Ishikawa (cell line): Measurements from ENCODE around the gene SLC16A6.

Experiments used
- CEBPB ChIP-seq: IDR thresholded peaks from 2 replicates; pipeline ENCODE4 v1.6.1; 2012
- CREB1 ChIP-seq: IDR thresholded peaks from 2 replicates; pipeline ENCODE4 v1.6.1; 2012; ENCODE audit warnings: low read depth
- EGR1 ChIP-seq: IDR thresholded peaks from 2 replicates; pipeline ENCODE4 v1.6.1; 2012
- EP300 ChIP-seq: IDR thresholded peaks from 2 replicates; pipeline ENCODE4 v1.6.1; 2012; ENCODE audit warnings: borderline replicate concordance
- FOXM1 ChIP-seq: IDR thresholded peaks from 2 replicates; pipeline ENCODE4 v1.6.1; 2012; ENCODE audit warnings: low read depth, borderline replicate concordance
- NFIC ChIP-seq: IDR thresholded peaks from 2 replicates; pipeline ENCODE4 v1.6.1; 2012
- RAD21 ChIP-seq: IDR thresholded peaks from 2 replicates; pipeline ENCODE4 v1.6.1; 2012; ENCODE audit warnings: low read depth
- REST ChIP-seq: IDR thresholded peaks from 2 replicates; pipeline ENCODE4 v1.6.1; 2012; ENCODE audit warnings: low read depth, mild to moderate bottlenecking
- TAF1 ChIP-seq: IDR thresholded peaks from 2 replicates; pipeline ENCODE4 v1.6.1; 2012; ENCODE audit warnings: low read depth, mild to moderate bottlenecking
- TCF12 ChIP-seq: IDR thresholded peaks from 2 replicates; pipeline ENCODE4 v1.6.1; 2012; ENCODE audit warnings: low read depth
- TEAD4 ChIP-seq: IDR thresholded peaks from 2 replicates; pipeline ENCODE4 v1.6.1; 2012
- YY1 ChIP-seq: IDR thresholded peaks from 2 replicates; pipeline ENCODE4 v1.6.1; 2012; ENCODE audit warnings: low read depth
- ZBTB7A ChIP-seq: IDR thresholded peaks from 2 replicates; pipeline ENCODE4 v1.6.1; 2012; ENCODE audit warnings: low read depth
- TF ChIP-seq, protein P1 (sequence below): IDR thresholded peaks from 2 replicates; pipeline ENCODE4 v1.6.1; 2012
- TF ChIP-seq, protein P2 (sequence below): IDR thresholded peaks from 2 replicates; pipeline ENCODE4 v1.6.1; 2012

The SLC16A6 gene

DNA sequence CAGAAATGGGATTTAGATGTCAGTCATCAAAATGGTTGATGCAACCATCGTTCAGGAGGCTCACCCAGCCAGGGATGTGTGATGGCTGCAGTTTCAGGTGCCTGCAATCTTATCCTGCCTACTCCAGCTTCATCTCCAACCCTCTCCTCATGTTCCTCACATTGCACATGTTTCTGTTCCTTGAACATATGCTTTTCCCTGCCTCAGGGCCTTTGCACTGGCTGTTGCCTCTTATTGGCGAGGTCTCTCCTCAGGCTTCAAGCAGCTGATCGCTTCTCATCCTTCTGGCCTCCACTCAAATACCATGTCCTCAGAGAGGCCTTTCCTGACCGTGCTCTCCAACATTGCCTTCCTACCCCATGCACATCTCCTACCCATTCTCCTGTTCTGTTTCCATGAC is 25.0 kb upstream of the SLC16A6 start:
- TF ChIP-seq TCF12 (no peak), FOXM1 (no peak), YY1 (no peak), REST (no peak), EP300 (no peak), EGR1 (no peak), TEAD4 (no peak), CEBPB (no peak), ZBTB7A (no peak), CREB1 (no peak), RAD21 (no peak), NFIC (no peak), TAF1 (no peak)
- TF ChIP-seq, protein P1, sequence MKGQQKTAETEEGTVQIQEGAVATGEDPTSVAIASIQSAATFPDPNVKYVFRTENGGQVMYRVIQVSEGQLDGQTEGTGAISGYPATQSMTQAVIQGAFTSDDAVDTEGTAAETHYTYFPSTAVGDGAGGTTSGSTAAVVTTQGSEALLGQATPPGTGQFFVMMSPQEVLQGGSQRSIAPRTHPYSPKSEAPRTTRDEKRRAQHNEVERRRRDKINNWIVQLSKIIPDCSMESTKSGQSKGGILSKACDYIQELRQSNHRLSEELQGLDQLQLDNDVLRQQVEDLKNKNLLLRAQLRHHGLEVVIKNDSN, result no peak
- TF ChIP-seq, protein P2, sequence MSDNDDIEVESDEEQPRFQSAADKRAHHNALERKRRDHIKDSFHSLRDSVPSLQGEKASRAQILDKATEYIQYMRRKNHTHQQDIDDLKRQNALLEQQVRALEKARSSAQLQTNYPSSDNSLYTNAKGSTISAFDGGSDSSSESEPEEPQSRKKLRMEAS, result no peak

DNA sequence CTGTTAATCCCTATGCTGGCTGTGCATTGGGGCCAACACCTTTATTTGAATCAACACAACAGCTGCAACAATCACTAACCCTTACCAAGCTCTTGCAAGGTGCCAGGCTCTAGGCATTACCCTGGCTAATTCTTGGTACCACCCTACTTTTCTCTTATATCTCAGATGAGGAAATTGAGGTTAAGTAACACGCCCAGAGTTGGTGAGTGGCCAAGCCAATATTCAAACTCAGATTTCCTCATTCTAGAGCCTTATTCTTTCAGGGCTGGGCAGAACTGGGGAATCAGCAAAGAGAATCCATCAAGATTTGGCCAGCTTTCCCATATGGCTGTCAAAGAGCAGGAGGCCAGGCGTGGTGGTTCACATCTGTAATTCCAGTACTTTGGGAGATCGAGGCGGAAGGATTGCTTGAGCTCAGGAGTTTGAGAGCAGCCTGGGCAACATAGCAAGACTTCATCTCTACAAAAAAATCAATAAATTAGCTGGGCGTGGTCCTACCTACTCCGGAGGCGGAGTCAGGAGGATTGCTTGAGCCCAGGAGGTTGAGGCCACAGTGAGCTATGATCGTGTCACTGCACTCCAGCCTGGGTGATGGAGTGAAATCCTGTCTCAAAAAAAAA is 24.1 kb upstream of the SLC16A6 start:
- no peak for TF ChIP-seq NFIC
- TF ChIP-seq RAD21, result no peak
- no peak for TF ChIP-seq EGR1
- TF ChIP-seq, protein P1, result no peak
- no peak for TF ChIP-seq CEBPB
- TF ChIP-seq FOXM1, result no peak
- TF ChIP-seq EP300, result no peak
- no peak for TF ChIP-seq CREB1
- TF ChIP-seq, protein P2, result no peak
- no peak for TF ChIP-seq ZBTB7A
- TF ChIP-seq TAF1, result no peak
- no peak for TF ChIP-seq YY1
- TF ChIP-seq TEAD4, result no peak
- TF ChIP-seq TCF12, result no peak
- TF ChIP-seq REST, result no peak

DNA sequence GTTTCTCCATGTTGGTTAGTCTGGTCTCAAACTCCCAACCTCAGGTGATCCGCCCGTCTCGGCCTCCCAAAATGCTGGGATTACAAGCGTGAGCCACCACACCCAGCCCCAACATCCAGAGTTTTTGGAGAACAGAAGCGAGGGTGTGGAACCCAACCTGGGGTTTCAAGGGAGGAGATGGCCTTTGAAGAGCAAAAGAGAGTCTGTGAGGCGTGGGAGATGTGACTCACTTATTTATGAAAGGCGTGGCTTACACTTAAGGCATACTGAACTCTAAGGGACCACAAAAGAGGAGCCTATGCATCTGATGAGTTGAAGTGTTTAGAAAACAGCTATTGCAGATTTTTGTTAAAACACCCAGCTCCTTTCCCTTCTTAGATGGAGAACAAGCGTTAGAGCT is 19.2 kb upstream of the SLC16A6 start:
- no peak for TF ChIP-seq CEBPB
- TF ChIP-seq TEAD4, result no peak
- no peak for TF ChIP-seq TAF1
- TF ChIP-seq, protein P1, result no peak
- TF ChIP-seq ZBTB7A, result no peak
- TF ChIP-seq, protein P2, result no peak
- TF ChIP-seq NFIC, result no peak
- TF ChIP-seq RAD21, result no peak
- no peak for TF ChIP-seq EGR1
- TF ChIP-seq YY1, result no peak
- TF ChIP-seq TCF12, result no peak

- TF ChIP-seq RAD21, result no peak
- no peak for TF ChIP-seq YY1
- no peak for TF ChIP-seq TAF1
Observed at GRCh38 chr17:68307443-68307842, 16.5 kb upstream of the SLC16A6 start.

DNA sequence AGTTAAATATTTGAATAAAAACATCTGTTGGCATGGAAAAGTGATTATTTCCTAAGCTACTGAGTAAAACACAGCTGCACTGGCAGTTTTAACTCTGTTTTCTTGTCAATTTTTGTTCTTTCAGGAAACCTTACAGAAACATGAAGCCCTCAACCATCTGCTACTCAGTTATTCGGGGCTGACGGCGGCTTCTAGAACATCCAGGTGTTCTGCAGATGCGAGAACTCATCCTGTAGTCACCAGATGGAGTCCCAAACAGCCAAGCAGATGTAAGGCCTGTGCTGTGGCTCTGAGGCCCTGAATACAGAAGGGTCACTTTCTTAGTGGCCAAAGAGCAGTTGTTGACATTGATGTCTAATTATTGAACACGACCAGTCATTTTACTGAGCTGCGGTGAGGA is 15.9 kb upstream of the SLC16A6 start:
- TF ChIP-seq NFIC (no peak), TAF1 (no peak), CREB1 (no peak), EGR1 (no peak), CEBPB (no peak), RAD21 (no peak), YY1 (no peak), FOXM1 (no peak)

DNA sequence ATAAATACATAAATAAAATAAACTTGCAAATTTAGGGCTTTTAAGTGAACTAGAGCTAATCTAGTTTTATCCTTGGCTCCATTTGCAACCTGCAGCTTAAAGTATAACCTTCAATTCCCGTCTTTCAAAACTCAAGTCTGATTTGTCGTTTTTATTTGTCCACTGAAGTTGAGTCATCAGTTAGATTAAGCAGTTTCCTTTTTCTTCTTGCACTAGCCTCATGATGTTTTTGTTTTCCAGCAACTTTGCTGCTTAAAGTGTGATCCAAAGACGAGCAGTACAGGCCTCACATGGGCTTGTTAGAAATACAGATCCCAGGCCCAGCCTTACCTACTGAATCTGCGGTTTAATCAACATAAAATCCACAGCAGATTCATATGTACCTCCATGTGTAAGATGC is 14.2 kb upstream of the SLC16A6 start:
- TF ChIP-seq EP300, result no peak
